Heart left ventricle (tissue), 13 donors: Measurements from ENCODE around the gene POLR1G.

Experiments
- POLR2A ChIP-seq, 2 donors: fragments of 450-650 bp; IDR thresholded peaks; one replicate each; pipeline ENCODE4 v1.6.1; 2017; ENCODE audit warnings: antibody characterized with exemption in 2 of 2, mild to moderate bottlenecking in 2 of 2, moderate library complexity in 2 of 2
- TF ChIP-seq, protein P1 (sequence below), 12 donors: fragments of 200-600 bp; sonication (generic) in 4 of 12; IDR thresholded peaks; one replicate each; pipeline versions ENCODE4 v1.5.0 to v1.8.0; 2018 to 2022; ENCODE audit warnings: antibody characterized with exemption in 12 of 12, mild to moderate bottlenecking in 5 of 12
- donor health status: ischemic (EF 13 %, LVEDD 7.1; RV severe dilation, severe dysfunction).
- donor health status: DM: no; HTN: yes; CAD: no.
- donor health status: DM: no; HTN: no; CAD: no.
- donor health status: ischemic (EF 25% LVEDD 6.9; RV normal size, moderate dysfunction).
- donor health status: ischemic (EF 25% LVEDD 5.7; RV mildly dilated, moderate dysfunction).
- donor health status: ischemic (EF 35%, LVEDD 5.7; RV mildly dilated, moderate dysfunction).
- donor health status: nonischemic (EF 11% LVEDD 7.7; RV severe dilation, severe dysfunction).
- donor health status: DM: yes; HTN: yes; CAD: no.
- donor health status: PGD.
- donor health status: ischemic (EF 29% LVEDD 5.4; RV normal size, mild dysfunction).
- donor health status: nonischemic (EF 23%, LVEDD 6.1; RV moderate dilation, normal function).

DNA sequence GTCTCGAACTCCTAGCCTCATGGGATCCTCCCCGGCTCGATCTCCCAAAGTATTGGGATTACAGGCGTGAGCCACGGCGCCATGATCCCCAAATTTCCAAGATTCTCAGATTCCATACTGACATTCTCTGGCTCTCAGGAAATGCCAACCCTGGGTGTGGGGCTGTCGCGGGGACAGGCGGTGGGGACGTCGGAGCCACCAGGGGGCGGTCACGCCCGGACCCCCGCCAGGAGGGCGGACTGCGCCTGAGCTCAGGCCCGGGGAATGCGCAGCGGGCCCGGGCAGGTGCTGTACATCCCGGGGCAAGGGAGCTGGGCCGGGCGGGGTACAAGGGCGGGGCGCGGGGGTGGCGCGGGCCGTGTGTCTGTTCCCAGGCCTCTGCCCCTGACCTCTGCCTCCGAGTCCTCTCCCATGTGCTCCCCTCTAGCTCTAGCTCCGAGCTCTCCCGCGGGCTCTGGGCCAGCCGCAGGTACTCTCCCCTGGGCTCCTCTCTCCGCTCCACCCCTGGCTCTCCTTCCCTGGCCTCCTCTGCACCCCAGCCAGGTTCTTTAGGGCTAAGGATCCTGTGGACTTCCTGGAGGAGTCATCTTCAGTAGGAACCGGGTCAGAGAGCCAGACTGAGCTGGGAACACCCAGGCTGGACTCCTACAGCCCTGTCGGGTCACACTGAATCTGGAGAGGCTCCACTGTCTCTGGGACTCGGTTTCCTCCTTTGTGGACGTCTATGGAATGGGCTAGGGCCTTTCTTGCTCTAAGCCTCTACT lies 4.0 kb upstream of the POLR1G start:
- TF ChIP-seq, protein P1, sequence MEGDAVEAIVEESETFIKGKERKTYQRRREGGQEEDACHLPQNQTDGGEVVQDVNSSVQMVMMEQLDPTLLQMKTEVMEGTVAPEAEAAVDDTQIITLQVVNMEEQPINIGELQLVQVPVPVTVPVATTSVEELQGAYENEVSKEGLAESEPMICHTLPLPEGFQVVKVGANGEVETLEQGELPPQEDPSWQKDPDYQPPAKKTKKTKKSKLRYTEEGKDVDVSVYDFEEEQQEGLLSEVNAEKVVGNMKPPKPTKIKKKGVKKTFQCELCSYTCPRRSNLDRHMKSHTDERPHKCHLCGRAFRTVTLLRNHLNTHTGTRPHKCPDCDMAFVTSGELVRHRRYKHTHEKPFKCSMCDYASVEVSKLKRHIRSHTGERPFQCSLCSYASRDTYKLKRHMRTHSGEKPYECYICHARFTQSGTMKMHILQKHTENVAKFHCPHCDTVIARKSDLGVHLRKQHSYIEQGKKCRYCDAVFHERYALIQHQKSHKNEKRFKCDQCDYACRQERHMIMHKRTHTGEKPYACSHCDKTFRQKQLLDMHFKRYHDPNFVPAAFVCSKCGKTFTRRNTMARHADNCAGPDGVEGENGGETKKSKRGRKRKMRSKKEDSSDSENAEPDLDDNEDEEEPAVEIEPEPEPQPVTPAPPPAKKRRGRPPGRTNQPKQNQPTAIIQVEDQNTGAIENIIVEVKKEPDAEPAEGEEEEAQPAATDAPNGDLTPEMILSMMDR (IDR thresholded peaks at IDR 0.05), result peak; percentile 43 to 73 (median 54)
- TF ChIP-seq POLR2A (IDR thresholded peaks at IDR 0.05), result peak in 1 of 2 donors; percentile 40
